Mammary epithelial cell (primary cell): ENCODE measurements around the gene TRIO.

Experiments used
- EZH2 ChIP-seq: IDR thresholded peaks from 2 replicates; pipeline ENCODE4 v1.6.1; 2012; ENCODE audit warnings: low read length, inconsistent platforms, borderline replicate concordance
- TF ChIP-seq, protein P1 (sequence below), 2 donors: IDR thresholded peaks in 1 of 2; conservative IDR thresholded peaks in 1 of 2; 2 replicates each; pipeline ENCODE4 v1.5.1; 2011 to 2012; ENCODE audit warnings: inconsistent platforms in 2 of 2, low read length in 2 of 2, mild to moderate bottlenecking in 2 of 2, control low read depth in 1 of 2, low read depth in 1 of 2; ENCODE audit not compliant: insufficient read depth in 1 of 2; ENCODE audit errors: extremely low read depth in 1 of 2

DNA sequence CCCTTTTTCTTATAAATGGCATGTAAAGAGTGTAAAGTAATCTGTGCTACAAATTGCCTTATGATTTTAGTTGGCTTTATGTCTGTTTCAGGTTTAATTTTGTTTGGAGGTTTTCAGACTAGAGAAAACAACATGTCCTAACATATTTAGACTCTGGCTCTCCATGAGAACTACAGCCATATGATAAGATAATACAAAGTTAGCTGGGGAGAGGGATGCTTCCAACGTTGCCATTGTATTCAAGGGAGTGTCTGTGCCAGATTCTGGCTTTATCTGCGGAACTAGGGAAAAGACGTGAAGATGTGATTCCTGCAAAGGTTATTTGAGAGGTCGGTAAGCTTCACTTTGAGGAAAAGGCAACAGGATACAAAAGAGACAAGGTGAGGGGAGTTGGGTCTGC, 298.5 kb downstream of the TRIO start:
- TF ChIP-seq, protein P1, sequence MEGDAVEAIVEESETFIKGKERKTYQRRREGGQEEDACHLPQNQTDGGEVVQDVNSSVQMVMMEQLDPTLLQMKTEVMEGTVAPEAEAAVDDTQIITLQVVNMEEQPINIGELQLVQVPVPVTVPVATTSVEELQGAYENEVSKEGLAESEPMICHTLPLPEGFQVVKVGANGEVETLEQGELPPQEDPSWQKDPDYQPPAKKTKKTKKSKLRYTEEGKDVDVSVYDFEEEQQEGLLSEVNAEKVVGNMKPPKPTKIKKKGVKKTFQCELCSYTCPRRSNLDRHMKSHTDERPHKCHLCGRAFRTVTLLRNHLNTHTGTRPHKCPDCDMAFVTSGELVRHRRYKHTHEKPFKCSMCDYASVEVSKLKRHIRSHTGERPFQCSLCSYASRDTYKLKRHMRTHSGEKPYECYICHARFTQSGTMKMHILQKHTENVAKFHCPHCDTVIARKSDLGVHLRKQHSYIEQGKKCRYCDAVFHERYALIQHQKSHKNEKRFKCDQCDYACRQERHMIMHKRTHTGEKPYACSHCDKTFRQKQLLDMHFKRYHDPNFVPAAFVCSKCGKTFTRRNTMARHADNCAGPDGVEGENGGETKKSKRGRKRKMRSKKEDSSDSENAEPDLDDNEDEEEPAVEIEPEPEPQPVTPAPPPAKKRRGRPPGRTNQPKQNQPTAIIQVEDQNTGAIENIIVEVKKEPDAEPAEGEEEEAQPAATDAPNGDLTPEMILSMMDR (conservative IDR thresholded peaks at IDR 0.05 in 1 of 2, IDR thresholded peaks at IDR 0.05 in 1 of 2; ENCODE audit: extremely low read depth in 1 of 2, insufficient read depth in 1 of 2, low read depth in 1 of 2, low read length in 2 of 2): no peak
- TF ChIP-seq EZH2: no peak
